ENCODE data around the gene ATP8B4. TPM values are rescaled to one million over a fixed set of nuclear protein-coding genes. Genes with fewer than 3 reads are reported as not detected.

ATP8B4 gene
- total RNA-seq, 6 experiments from 2014 or later = 0.31 to 1.6 (median 0.91) TPM

DNA sequence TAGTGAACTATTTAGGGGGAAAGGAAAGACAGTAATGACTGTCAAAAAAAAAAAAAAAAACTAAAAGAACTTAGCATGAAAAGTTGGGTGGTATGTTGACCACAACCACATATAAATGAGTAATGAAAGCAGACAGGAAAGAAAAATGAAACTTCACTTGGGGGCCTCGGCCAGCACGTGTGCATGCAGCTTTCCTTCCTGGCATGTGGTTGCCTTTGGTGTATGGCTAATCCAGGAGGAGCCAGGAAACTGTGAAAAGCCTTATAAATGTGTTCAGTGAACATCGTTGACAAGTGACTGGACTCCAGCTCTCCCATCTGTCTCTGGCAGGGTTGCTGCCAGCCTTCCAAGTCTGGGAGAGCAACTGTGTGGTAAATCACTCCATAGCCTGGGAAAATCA, 303.1 kb downstream of the ATP8B4 start:
- Mint-ChIP-seq H3K36me3 (ENCODE audit: low read depth) (no peaks in the 10 kb centered on the region; the same call in 1 of the 2 replicates), H3K4me3 (peak overlapping the region; percentile 58), H3K27me3 (ENCODE audit: insufficient read depth) (no peaks in the 10 kb centered on the region), H3K27ac (peak overlapping the region; percentile 63), H3K4me1 (ENCODE audit: low read depth) (peaks cover 22% of the 10 kb centered on the region), H3K9me3 (no peaks in the 10 kb centered on the region)
- DNase-seq = peak; percentile 77
- TF ChIP-seq, protein P1, sequence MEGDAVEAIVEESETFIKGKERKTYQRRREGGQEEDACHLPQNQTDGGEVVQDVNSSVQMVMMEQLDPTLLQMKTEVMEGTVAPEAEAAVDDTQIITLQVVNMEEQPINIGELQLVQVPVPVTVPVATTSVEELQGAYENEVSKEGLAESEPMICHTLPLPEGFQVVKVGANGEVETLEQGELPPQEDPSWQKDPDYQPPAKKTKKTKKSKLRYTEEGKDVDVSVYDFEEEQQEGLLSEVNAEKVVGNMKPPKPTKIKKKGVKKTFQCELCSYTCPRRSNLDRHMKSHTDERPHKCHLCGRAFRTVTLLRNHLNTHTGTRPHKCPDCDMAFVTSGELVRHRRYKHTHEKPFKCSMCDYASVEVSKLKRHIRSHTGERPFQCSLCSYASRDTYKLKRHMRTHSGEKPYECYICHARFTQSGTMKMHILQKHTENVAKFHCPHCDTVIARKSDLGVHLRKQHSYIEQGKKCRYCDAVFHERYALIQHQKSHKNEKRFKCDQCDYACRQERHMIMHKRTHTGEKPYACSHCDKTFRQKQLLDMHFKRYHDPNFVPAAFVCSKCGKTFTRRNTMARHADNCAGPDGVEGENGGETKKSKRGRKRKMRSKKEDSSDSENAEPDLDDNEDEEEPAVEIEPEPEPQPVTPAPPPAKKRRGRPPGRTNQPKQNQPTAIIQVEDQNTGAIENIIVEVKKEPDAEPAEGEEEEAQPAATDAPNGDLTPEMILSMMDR (IDR thresholded peaks at IDR 0.05) = no peak

DNA sequence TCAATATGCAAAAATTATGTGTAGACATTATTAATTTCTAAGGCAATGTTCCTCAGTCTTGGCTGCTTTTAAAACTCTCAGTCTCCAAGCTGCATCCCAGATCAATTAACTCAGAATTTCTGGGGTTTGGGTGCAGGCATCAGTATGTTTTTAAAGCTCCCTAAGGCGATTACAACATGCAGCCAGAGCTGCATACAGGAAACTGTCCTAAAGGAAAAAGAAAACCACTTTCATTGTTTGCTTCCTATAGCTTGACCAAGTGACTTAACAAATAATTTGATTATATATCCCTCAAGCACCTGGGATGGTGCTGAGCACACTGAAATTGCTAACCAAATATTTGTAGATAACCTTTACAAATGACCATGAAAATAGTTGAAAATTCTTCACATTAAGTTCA, 303.5 kb downstream of the ATP8B4 start:
- Mint-ChIP-seq H3K36me3 (ENCODE audit: low read depth) (no peaks in the 10 kb centered on the region; the same call in 1 of the 2 replicates), H3K4me3 (peak overlapping the region; percentile 58), H3K27me3 (ENCODE audit: insufficient read depth) (no peaks in the 10 kb centered on the region), H3K27ac (peak overlapping the region; percentile 63; the same call in 1 of the 2 replicates), H3K4me1 (ENCODE audit: low read depth) (peaks cover 22% of the 10 kb centered on the region), H3K9me3 (no peaks in the 10 kb centered on the region)
- no peak for DNase-seq
- TF ChIP-seq, protein P1 (IDR thresholded peaks at IDR 0.05) = no peak

DNA sequence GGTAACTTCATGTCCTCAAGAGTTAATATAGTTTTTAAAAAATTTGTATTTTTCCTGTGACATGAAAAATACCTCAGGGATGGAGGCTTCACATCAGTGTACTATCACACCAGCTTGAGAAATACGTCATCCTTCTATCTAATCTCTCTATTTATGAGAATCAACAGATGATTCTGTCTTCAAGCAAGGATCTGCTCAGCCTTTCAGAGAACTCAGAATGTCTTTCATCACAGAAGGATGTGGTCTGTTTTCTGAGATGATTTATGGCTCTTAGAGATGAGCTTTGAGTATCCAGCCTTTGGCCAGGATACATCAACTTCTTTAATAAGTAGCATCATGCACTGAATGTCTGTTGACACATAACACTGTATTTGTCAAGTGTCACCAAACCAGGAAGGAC, 304.3 kb downstream of the ATP8B4 start:
- TF ChIP-seq, protein P1 (IDR thresholded peaks at IDR 0.05) = no peak
- Mint-ChIP-seq H3K36me3 (ENCODE audit: low read depth) (no peaks in the 10 kb centered on the region; the same call in 1 of the 2 replicates), H3K4me3 (no peak overlapping the region), H3K9me3 (no peaks in the 10 kb centered on the region), H3K27me3 (ENCODE audit: insufficient read depth) (no peaks in the 10 kb centered on the region), H3K4me1 (ENCODE audit: low read depth) (peaks cover 22% of the 10 kb centered on the region), H3K27ac (no peak overlapping the region)
- no peak for DNase-seq

DNA sequence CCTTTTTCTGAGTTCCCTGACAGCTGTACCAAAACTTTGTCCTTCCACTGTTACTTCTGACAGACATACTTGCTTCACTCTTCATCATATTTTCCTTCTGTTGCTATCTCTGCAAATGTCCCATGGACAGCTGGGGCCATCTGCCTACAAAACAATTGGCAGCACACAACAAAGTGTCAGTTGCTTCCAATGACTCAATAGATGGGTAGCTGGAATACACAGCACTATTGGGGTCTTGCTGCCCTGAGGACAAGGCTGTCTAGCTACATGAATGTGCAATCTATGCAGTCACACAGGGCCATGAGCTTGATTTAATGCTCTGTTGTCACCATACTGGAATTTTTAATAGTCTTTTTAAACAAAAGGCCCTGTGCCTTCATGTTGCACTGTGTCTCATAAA, 305.4 kb downstream of the ATP8B4 start:
- TF ChIP-seq, protein P1 (IDR thresholded peaks at IDR 0.05) = no peak
- H3K4me3 Mint-ChIP-seq = no peak overlapping the region
- no peak for DNase-seq
- no peak overlapping the region for H3K27ac Mint-ChIP-seq
- H3K9me3 Mint-ChIP-seq = no peaks in the 10 kb centered on the region
- no peaks in the 10 kb centered on the region; the same call in 1 of the 2 replicates for H3K36me3 Mint-ChIP-seq (ENCODE audit: low read depth)
- peaks cover 22% of the 10 kb centered on the region for H3K4me1 Mint-ChIP-seq (ENCODE audit: low read depth)
- H3K27me3 Mint-ChIP-seq (ENCODE audit: insufficient read depth) = no peaks in the 10 kb centered on the region

DNA sequence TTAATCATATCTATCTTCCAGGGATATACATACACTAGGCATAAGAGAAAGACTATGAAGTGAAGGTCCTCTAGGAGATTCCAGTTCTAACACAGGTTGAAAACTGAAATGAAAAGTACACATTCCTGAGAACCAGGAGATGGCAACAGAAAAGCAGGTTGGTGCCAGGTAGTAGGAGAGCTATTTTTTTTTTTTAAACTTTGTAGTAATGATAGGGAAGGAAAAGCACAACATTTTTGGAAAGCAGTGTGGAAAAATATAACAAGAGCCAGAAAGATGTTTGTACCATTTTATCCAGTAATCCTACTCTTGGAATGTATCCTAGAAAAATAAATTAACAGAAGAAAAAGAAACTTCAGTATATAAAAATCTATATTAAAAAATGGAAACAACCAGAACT, 308.3 kb downstream of the ATP8B4 start:
- DNase-seq = no peak
- H3K27ac Mint-ChIP-seq = no peak overlapping the region
- no peaks in the 10 kb centered on the region for H3K9me3 Mint-ChIP-seq
- TF ChIP-seq, protein P1 (IDR thresholded peaks at IDR 0.05) = no peak
- no peaks in the 10 kb centered on the region for H3K27me3 Mint-ChIP-seq (ENCODE audit: insufficient read depth)
- H3K4me1 Mint-ChIP-seq (ENCODE audit: low read depth) = peaks cover 10% of the 10 kb centered on the region
- no peak overlapping the region for H3K4me3 Mint-ChIP-seq
- H3K36me3 Mint-ChIP-seq (ENCODE audit: low read depth) = no peaks in the 10 kb centered on the region

Measured in HFFc6 (cell line).